LNCaP clone FGC (cell line): ENCODE results near the gene TRIM24.

Experiments
- DNase-seq: peaks from one replicate; pipeline ENCODE4 v3.0.0-alpha.2; 2011; ENCODE audit warnings: low read depth
- H3K4me3 ChIP-seq: 2 replicates; pipeline ENCODE4 v1.5.1; 2011; ENCODE audit warnings: mild to moderate bottlenecking, low read depth, low read length, control low read depth
- CTCF ChIP-seq: IDR thresholded peaks from 2 replicates; pipeline ENCODE4 v1.5.1; 2012; ENCODE audit warnings: mild to moderate bottlenecking; ENCODE audit not compliant: control insufficient read depth, insufficient read depth; ENCODE audit errors: extremely low read depth

The TRIM24 gene

GRCh38 chr7:138433583-138434443 lies 26.2 kb upstream of the TRIM24 start:
- TF ChIP-seq CTCF, result no peak
- H3K4me3 ChIP-seq, result no peak overlapping the region
- no peak for DNase-seq

- no peak for TF ChIP-seq CTCF
- no peak for DNase-seq
- no peak overlapping the region for H3K4me3 ChIP-seq
Measured at GRCh38 chr7:138434597-138435019, 25.5 kb upstream of the TRIM24 start.

GRCh38 chr7:138435231-138435919 lies 24.7 kb upstream of the TRIM24 start:
- H3K4me3 ChIP-seq, result no peak overlapping the region
- no peak for TF ChIP-seq CTCF
- no peak for DNase-seq

- no peak for TF ChIP-seq CTCF
- no peak for DNase-seq
Measured at GRCh38 chr7:138436388-138436787, 23.7 kb upstream of the TRIM24 start.

GRCh38 chr7:138440460-138440859 lies 19.6 kb upstream of the TRIM24 start:
- no peak overlapping the region for H3K4me3 ChIP-seq
- no peak for TF ChIP-seq CTCF
- no peak for DNase-seq

More at GRCh38 chr7:138436388-138436787, 23.7 kb upstream of the TRIM24 start:
- no peak overlapping the region for H3K4me3 ChIP-seq

- no peak for TF ChIP-seq CTCF
- DNase-seq, result no peak
- no peak overlapping the region for H3K4me3 ChIP-seq
Measured at GRCh38 chr7:138442822-138443221, 17.2 kb upstream of the TRIM24 start.

- TF ChIP-seq CTCF, result peak; percentile 17; the same call in 1 of the 2 replicates
- H3K4me3 ChIP-seq, result no peak overlapping the region
- DNase-seq, result no peak
Measured at GRCh38 chr7:138449580-138449979, 10.5 kb upstream of the TRIM24 start.
